IPS-15b (cell line): ENCODE measurements around the gene ETNK2.

Source experiments
- H3K27me3 ChIP-seq: one replicate; pipeline ENCODE4 v1.6.1; 2013; ENCODE audit warnings: low read length; ENCODE audit not compliant: control insufficient read depth, insufficient read depth
- H3K36me3 ChIP-seq: one replicate; pipeline ENCODE4 v1.6.1; 2013; ENCODE audit warnings: low read length; ENCODE audit not compliant: control insufficient read depth, insufficient read depth
- H3K4me1 ChIP-seq: one replicate; pipeline ENCODE4 v1.6.1; 2013; ENCODE audit warnings: mild to moderate bottlenecking, low read length; ENCODE audit not compliant: control insufficient read depth, insufficient read depth
- H3K4me3 ChIP-seq: one replicate; pipeline ENCODE4 v1.5.1; 2013; ENCODE audit warnings: low read depth, low read length
- H3K9ac ChIP-seq: one replicate; pipeline ENCODE4 v1.6.1; 2013; ENCODE audit warnings: low read depth, mild to moderate bottlenecking, low read length
- H3K9me3 ChIP-seq: one replicate; pipeline ENCODE4 v1.6.1; 2013; ENCODE audit warnings: mild to moderate bottlenecking, low read length; ENCODE audit not compliant: control insufficient read depth, insufficient read depth

Gene ETNK2

GRCh38 chr1:204191456-204191855 lies 39.6 kb upstream of the ETNK2 start:
- Histone ChIP-seq H3K27me3 (peaks cover 62% of the 10 kb centered on the region), H3K4me3 (no peak overlapping the region), H3K4me1 (peaks cover 3% of the 10 kb centered on the region), H3K9me3 (no peaks in the 10 kb centered on the region), H3K9ac (no peak overlapping the region), H3K36me3 (no peaks in the 10 kb centered on the region)

DNA sequence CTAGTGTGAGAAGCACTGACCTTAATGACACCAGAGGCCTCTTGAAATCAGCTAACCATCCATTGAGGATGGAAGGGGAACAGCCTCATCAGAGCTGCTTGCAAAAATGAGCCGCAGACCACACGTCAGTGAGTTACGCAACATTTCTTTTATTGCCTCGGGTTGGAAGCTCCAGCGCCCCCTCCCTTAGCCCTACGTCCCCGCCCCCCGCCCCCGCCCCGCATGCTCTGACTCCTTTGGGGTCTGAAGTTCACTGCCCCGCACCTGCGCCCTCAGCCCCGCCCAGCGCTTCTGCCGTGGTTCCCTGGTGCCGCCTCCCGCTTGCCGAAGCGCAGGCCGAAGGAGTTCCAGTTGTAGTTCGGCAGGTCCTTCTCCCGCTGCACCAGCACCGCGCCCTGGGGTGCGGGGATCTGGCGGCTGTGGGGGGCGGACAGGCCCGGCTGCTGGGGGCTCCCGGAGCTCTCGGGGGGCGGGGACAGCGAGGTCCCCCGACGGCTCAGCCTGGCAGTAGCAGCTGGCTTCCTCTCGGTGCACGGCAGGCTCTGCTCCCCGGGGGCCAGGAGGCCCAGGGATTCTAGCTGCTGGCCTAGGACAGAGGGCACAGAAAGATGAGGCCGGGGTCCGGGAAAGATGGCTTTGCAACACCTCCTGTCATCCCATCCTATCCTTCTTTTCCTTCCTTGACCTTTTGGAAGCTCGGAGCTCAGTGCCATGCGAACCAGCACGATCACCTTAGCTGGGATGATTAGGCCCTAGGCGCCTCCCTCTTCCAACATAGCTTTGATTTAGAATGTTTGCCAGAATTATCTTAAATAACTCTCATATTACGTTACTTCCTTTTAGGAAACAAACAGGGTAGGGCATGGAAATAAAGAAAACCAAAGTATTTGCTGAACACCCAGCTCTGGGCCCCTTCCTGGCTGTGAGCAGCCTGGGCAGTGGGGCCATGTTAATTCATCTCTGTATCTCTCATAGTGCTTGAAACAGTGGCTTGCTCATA lies 38.7 kb upstream of the ETNK2 start:
- Histone ChIP-seq H3K4me1 (peaks cover 3% of the 10 kb centered on the region), H3K36me3 (no peaks in the 10 kb centered on the region), H3K27me3 (peaks cover 62% of the 10 kb centered on the region), H3K9ac (no peak overlapping the region), H3K9me3 (no peaks in the 10 kb centered on the region), H3K4me3 (peak overlapping the region; percentile 41)

DNA sequence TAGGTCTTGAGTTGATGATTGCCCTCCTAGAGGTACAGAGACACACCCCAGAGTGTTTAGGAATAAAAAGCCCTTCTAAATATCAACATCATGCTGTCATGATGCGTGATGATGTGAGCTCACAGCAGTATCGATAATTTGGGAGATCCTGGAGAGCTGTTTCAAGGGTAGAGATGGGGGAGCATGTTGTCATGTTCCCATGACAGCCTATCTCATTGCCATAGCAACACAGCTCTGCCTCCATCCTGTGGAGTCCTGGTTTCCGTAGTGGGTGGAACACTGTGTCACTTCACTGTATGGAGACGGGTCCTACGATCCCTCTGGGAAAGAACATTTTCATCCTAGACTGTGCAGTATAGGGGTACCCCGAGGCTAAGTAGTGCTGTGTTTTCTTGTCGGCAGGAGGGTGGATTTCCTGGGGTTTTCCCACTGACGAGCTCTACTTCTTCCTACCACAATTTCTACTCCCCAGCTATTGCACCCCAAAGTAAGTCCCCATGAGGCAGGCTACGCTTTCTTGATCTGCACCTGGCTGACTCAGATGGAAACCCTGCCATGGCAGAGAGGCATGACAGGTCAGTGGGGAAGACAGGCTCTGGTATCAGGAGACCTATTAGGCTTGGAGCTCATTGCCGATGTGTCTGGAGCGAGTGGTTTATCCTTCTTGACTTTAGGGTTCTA lies 37.3 kb upstream of the ETNK2 start:
- Histone ChIP-seq H3K4me3 (no peak overlapping the region), H3K9me3 (no peaks in the 10 kb centered on the region), H3K9ac (no peak overlapping the region), H3K4me1 (peaks cover 3% of the 10 kb centered on the region), H3K36me3 (no peaks in the 10 kb centered on the region), H3K27me3 (peaks cover 62% of the 10 kb centered on the region)

- H3K27me3 ChIP-seq = peaks cover 43% of the 10 kb centered on the region
- H3K36me3 ChIP-seq = no peaks in the 10 kb centered on the region
- H3K4me3 ChIP-seq = no peak overlapping the region
- H3K4me1 ChIP-seq = peaks cover 3% of the 10 kb centered on the region
- H3K9me3 ChIP-seq = no peaks in the 10 kb centered on the region
- H3K9ac ChIP-seq = no peak overlapping the region
Observed at GRCh38 chr1:204186597-204186996, 34.8 kb upstream of the ETNK2 start.

DNA sequence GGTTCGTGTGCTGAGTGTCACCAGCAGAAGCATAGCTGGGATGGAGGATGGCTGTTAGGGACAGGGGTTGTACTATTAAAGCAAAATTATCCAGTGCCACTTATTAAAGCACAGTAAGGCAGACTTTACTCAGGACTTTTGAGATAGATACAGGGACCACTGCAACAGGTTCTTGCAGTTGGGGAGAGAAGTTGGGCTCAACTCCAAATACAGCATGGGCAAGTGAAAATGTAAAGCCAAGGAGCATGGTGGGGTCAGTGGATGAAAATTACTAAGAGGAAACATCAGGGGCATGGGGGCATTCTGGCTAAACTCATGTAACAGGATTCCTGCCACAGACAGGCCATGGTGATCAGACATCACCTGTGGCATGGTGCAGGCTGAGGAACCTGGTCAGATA lies 29.3 kb upstream of the ETNK2 start:
- no peaks in the 10 kb centered on the region for H3K4me1 ChIP-seq

DNA sequence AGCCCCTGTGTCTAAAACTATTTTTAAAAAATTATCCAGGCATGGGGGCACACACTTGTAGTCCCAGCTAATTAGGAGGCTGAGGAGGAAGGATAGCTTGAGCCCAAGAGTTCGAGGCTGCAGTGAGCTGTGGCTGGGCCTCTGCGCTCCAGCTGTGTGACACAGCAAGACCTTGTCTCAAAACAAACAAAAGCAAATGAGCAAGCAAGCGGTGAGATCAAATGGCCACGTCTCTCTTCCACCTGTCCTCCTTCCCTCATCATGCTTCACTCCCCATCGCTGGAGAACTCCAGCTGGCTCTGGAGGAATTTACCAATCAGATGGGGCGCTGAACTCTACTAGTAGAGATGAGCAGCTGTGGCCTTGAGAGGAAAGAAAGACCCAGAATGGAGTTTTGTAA lies 28.3 kb upstream of the ETNK2 start:
- H3K9me3 ChIP-seq = no peaks in the 10 kb centered on the region
- no peak overlapping the region for H3K4me3 ChIP-seq
- no peaks in the 10 kb centered on the region for H3K36me3 ChIP-seq
- H3K4me1 ChIP-seq = no peaks in the 10 kb centered on the region
- H3K27me3 ChIP-seq = peaks cover 3% of the 10 kb centered on the region
- no peak overlapping the region for H3K9ac ChIP-seq

More for the DNA sequence above, 29.3 kb upstream of the ETNK2 start:
- no peaks in the 10 kb centered on the region for H3K9me3 ChIP-seq
- no peak overlapping the region for H3K4me3 ChIP-seq
- H3K9ac ChIP-seq = no peak overlapping the region
- H3K27me3 ChIP-seq = peaks cover 3% of the 10 kb centered on the region
- H3K36me3 ChIP-seq = no peaks in the 10 kb centered on the region

DNA sequence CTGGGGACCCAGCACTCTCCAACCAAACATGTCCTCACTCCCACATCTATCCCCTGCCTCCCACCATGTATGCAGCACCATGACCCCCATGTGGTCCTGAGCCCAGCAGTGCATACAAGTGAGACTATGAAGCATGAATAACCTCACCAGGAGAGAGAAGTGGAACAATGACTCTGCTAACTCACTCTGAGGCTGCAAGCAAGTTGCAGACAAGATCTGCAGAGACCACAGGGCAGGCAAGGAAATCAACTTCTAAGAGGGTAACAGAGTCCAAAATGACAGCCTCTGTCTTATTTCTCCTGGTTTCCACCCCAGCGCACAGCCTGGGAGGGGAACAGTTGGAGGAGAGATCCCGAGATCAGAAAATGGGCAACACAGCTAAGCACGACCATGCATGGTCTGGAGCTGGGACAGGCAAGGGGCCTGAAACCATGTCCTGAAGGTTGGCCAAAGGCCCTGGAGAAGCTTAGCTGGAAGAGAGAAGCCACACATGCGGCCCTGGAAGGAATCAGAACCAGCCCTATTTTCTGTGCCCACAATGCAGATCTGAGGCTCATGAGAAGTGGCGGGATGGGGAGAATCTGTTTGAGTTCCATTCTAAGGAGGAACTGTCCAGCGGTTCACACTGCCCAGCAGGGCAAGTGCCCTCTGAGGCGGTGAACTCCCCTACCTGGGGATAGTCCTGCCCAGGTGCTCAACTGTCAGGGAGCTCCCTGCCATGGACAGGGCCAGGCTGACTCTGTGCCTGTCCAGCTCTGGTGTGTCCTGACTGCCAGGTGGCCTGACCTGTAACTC lies 26.8 kb upstream of the ETNK2 start:
- Histone ChIP-seq H3K9me3 (no peaks in the 10 kb centered on the region), H3K4me3 (no peak overlapping the region), H3K27me3 (peaks cover 3% of the 10 kb centered on the region), H3K9ac (no peak overlapping the region), H3K4me1 (no peaks in the 10 kb centered on the region), H3K36me3 (no peaks in the 10 kb centered on the region)

DNA sequence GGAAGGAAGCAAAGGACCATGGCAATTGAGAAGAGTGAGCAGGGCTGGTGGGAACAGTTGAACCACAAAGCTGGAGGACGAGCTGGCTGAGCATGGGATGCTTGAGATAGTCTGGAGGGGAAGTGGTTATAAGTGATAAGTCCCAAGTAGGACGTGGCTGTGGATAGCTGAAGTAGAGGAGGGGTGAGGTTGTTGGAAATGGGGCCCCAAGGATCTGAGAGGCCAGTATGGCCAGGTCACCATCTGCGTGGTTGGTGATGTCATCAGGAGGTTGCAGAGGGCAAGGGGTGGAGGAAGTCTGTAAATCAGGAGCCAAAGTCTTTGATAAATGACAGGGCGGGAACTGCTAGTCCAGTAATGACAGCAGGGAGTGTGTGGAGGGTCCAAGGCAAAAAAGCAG lies 25.3 kb upstream of the ETNK2 start:
- Histone ChIP-seq H3K36me3 (no peaks in the 10 kb centered on the region), H3K4me1 (no peaks in the 10 kb centered on the region), H3K9ac (no peak overlapping the region), H3K9me3 (no peaks in the 10 kb centered on the region), H3K4me3 (no peak overlapping the region), H3K27me3 (peaks cover 3% of the 10 kb centered on the region)

- Histone ChIP-seq H3K4me3 (no peak overlapping the region), H3K9me3 (no peaks in the 10 kb centered on the region), H3K27me3 (peaks cover 3% of the 10 kb centered on the region), H3K9ac (no peak overlapping the region), H3K36me3 (no peaks in the 10 kb centered on the region), H3K4me1 (no peaks in the 10 kb centered on the region)
Observed at GRCh38 chr1:204176049-204176448, 24.2 kb upstream of the ETNK2 start.

- Histone ChIP-seq H3K4me3 (no peak overlapping the region), H3K4me1 (no peaks in the 10 kb centered on the region), H3K9ac (no peak overlapping the region), H3K36me3 (no peaks in the 10 kb centered on the region), H3K27me3 (peaks cover 3% of the 10 kb centered on the region), H3K9me3 (peaks cover 7% of the 10 kb centered on the region)
Observed at GRCh38 chr1:204174958-204175357, 23.1 kb upstream of the ETNK2 start.

DNA sequence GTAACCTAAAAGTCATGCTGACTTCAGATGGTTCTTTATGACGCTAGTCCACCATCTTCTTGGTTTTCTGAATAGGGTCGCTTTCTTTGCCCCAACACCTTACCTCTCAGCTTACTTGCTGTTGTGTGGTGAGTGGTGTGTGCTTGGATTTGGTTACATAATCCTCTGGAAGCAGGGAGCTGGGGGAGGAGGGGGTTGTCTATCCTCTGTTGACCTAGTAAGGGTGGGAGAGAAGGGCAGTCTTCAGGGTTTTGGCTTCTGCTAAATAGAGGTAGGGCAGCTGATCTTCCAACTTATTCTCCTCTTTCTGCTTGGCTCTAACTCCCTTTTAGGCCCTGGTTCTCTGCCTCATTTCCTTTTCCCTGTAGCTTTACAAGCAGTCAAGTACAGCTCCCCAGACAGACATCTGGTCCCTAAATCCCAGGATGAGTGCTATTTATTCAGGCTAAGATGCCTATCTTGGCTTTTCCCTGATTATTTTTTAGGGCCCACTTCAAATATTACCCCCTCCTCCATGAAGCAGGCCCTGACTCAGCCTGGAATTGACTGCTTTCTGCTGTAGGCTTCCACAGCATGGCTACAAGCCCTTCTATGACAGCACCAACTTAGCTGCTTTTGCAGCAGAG lies 20.7 kb upstream of the ETNK2 start:
- Histone ChIP-seq H3K4me1 (no peaks in the 10 kb centered on the region), H3K36me3 (no peaks in the 10 kb centered on the region), H3K9ac (no peak overlapping the region), H3K9me3 (peaks cover 21% of the 10 kb centered on the region), H3K4me3 (no peak overlapping the region), H3K27me3 (peaks cover 2% of the 10 kb centered on the region)
